ENCODE measurements around the gene TRIM52. TPM values are rescaled to one million over a fixed set of nuclear protein-coding genes. Genes with fewer than 3 reads are reported as not detected.

Gene TRIM52
- total RNA-seq, 4 donors from 2014 or later = 2.0 to 11.1 (median 3.3) TPM

- Histone ChIP-seq H3K4me1 (peaks cover 20 to 71% (median 21%) of the 10 kb centered on the region in 3 donors), H3K9me3 (no peaks in the 10 kb centered on the region), H3K4me3 (peak overlapping the region in 2 of 4 donors; percentile 71 to 85), H3K27ac (peak overlapping the region; percentile 85 to 100 (median 98)), H3K27me3 (no peaks in the 10 kb centered on the region), H3K36me3 (no peaks in the 10 kb centered on the region)
- no peak for DNase-seq
- intact Hi-C loops (cut with DNase I) = no loop called here
- no peak for TF ChIP-seq CTCF (IDR thresholded peaks at IDR 0.05)
- TF ChIP-seq POLR2A (IDR thresholded peaks at IDR 0.05) = no peak
- 50 to 53% methylated on average over 27 of the region's 27 CpGs for WGBS, 2 donors
These were observed 39.7 kb downstream of the TRIM52 start for GRCh38 chr5:181221105-181221791.

GRCh38 chr5:181220178-181220515 lies 40.8 kb downstream of the TRIM52 start:
- Histone ChIP-seq H3K4me1 (peaks cover 20 to 66% (median 25%) of the 10 kb centered on the region in 3 donors), H3K4me3 (no peak overlapping the region), H3K27me3 (no peaks in the 10 kb centered on the region), H3K27ac (no peak overlapping the region), H3K9me3 (no peaks in the 10 kb centered on the region), H3K36me3 (no peaks in the 10 kb centered on the region)
- 91 to 97% methylated on average over 5 to 7 of the region's 10 CpGs for WGBS, 2 donors
- no peak for DNase-seq
- TF ChIP-seq CTCF (IDR thresholded peaks at IDR 0.05) (no peak), POLR2A (IDR thresholded peaks at IDR 0.05) (no peak)
- intact Hi-C loops (cut with DNase I) = no loop called here

GRCh38 chr5:181219262-181220177 lies 41.4 kb downstream of the TRIM52 start:
- Histone ChIP-seq H3K9me3 (no peaks in the 10 kb centered on the region), H3K27me3 (no peaks in the 10 kb centered on the region), H3K4me3 (no peak overlapping the region), H3K27ac (no peak overlapping the region), H3K4me1 (peaks cover 15 to 60% (median 21%) of the 10 kb centered on the region in 3 donors), H3K36me3 (no peaks in the 10 kb centered on the region)
- 77 to 78% methylated on average over 45 to 49 of the region's 49 CpGs for WGBS, 2 donors
- no peak for DNase-seq
- intact Hi-C loops (cut with DNase I) = no loop called here
- TF ChIP-seq CTCF (IDR thresholded peaks at IDR 0.05) (no peak), POLR2A (IDR thresholded peaks at IDR 0.05) (no peak)

- no peak for DNase-seq
- Histone ChIP-seq H3K4me3 (peak overlapping the region; percentile 10 to 63 (median 46)), H3K27ac (peak overlapping the region; percentile 53 to 82 (median 79))
These were observed 42.2 kb downstream of the TRIM52 start for GRCh38 chr5:181218795-181219124.

More at GRCh38 chr5:181218795-181219124, 42.2 kb downstream of the TRIM52 start:
- Histone ChIP-seq H3K36me3 (no peaks in the 10 kb centered on the region), H3K4me1 (peaks cover 9 to 52% (median 17%) of the 10 kb centered on the region in 3 donors), H3K27me3 (no peaks in the 10 kb centered on the region), H3K9me3 (no peaks in the 10 kb centered on the region)
- intact Hi-C loops (cut with DNase I) = no loop called here
- TF ChIP-seq POLR2A (IDR thresholded peaks at IDR 0.05) (no peak), CTCF (IDR thresholded peaks at IDR 0.05) (no peak)
- whole genome bisulfite sequencing, 2 donors = 30 to 38% methylated on average over 10 of the region's 10 CpGs

All from esophagus squamous epithelium (tissue), 5 donors.